H1 (cell line): ENCODE data around the gene GRK3. TPM values are rescaled to one million over a fixed set of nuclear protein-coding genes. Genes with fewer than 3 reads are reported as not detected.

Experiments used
- CHD7 ChIP-seq: fragments of 300-600 bp; sonication (generic); IDR thresholded peaks from 2 replicates; pipeline ENCODE4 v1.7.1; 2012; ENCODE audit warnings: low read length, moderate library complexity, mild to moderate bottlenecking, inconsistent platforms; ENCODE audit not compliant: insufficient replicate concordance
- EZH2 ChIP-seq: fragments of 200-600 bp; sonication (generic); IDR thresholded peaks from 2 replicates; pipeline ENCODE4 v1.7.1; 2012; ENCODE audit warnings: low read depth, mild to moderate bottlenecking, moderate library complexity, low read length, inconsistent platforms; ENCODE audit not compliant: severe bottlenecking
- SP1 ChIP-seq: IDR thresholded peaks from 2 replicates; pipeline ENCODE4 v1.6.1; 2011; ENCODE audit warnings: low read depth, low read length
- ZNF274 ChIP-seq: IDR thresholded peaks from 2 replicates; pipeline ENCODE4 v1.7.0; 2012; ENCODE audit warnings: low read length, borderline replicate concordance; ENCODE audit errors: extremely low read depth
- polyA plus RNA-seq, 7 experiments: library from polyadenylated mRNA; depleted of rRNA in 3 of 7; stranded (reverse) in 5 of 7; unstranded in 2 of 7; fragments of >200 nt in 5 of 7; fragments of 200-250 nt in 2 of 7; gene quantifications; 1 replicate in 5 of 7; 2 replicates in 1 of 7; 4 replicates in 1 of 7; pipeline versions ENCODE4 v1.2.1 to v1.2.3, GENCODE V29; 2011 to 2013; ENCODE audit warnings: missing spikeins in 2 of 7, mixed read lengths in 2 of 7
- total RNA-seq: library from RNA; stranded (reverse); fragmentation: NEBNext Ultra II Directional; extraction: Animal tissue kit (Norgen Biotek cat#: 25700); gene quantifications from 2 replicates; pipeline ENCODE4 v1.2.1, GENCODE V29; 2021

GRK3 gene
- total and polyA plus RNA-seq, 2 of the 8 experiments (the other 6 are each of a cell fraction or from before 2014, with no cell fraction given): 7.5 to 35.3 TPM

- TF ChIP-seq CHD7 (no peak), SP1 (no peak), ZNF274 (no peak), EZH2 (no peak)
These were observed 205.9 kb downstream of the GRK3 start (continued) for GRCh38 chr22:25770333-25770732.
